Liver (tissue), 9 donors: Measurements from ENCODE around the gene EYA4. TPM values are rescaled to one million over a fixed set of nuclear protein-coding genes. Genes with fewer than 3 reads are reported as not detected.

Source experiments
- DNase-seq: peaks from one replicate; pipeline ENCODE4 v3.0.0-alpha.2; 2017; ENCODE audit warnings: low spot score
- H3K27ac ChIP-seq, 2 donors: one replicate each; pipeline ENCODE4 v1.7.0; 2013; ENCODE audit warnings: inconsistent platforms in 2 of 2, low read length in 2 of 2, control low read depth in 1 of 2, low read depth in 1 of 2, mild to moderate bottlenecking in 1 of 2
- H3K27me3 ChIP-seq, 4 donors: one replicate each; pipeline versions ENCODE4 v1.6.1 to v1.7.0; 2013; ENCODE audit warnings: low read length in 3 of 4, inconsistent platforms in 1 of 4, mild to moderate bottlenecking in 1 of 4, moderate library complexity in 1 of 4; ENCODE audit not compliant: control insufficient read depth in 4 of 4, insufficient read depth in 4 of 4
- H3K36me3 ChIP-seq, 4 donors: one replicate each; pipeline versions ENCODE4 v1.6.1 to v1.7.0; 2013; ENCODE audit warnings: low read length in 3 of 4, mild to moderate bottlenecking in 3 of 4, low read depth in 1 of 4, moderate library complexity in 1 of 4; ENCODE audit not compliant: control insufficient read depth in 4 of 4, insufficient read depth in 3 of 4
- H3K4me1 ChIP-seq, 4 donors: one replicate each; pipeline versions ENCODE4 v1.6.1 to v1.7.0; 2013; ENCODE audit warnings: low read length in 3 of 4, mild to moderate bottlenecking in 3 of 4, moderate library complexity in 1 of 4; ENCODE audit not compliant: control insufficient read depth in 4 of 4, insufficient read depth in 4 of 4
- H3K4me3 ChIP-seq, 3 donors: one replicate each; pipeline versions ENCODE4 v1.6.1 to v1.7.0; 2013; ENCODE audit warnings: low read length in 3 of 3, control low read depth in 1 of 3, low read depth in 1 of 3, mild to moderate bottlenecking in 1 of 3
- H3K9ac ChIP-seq, 2 donors: one replicate each; pipeline ENCODE4 v1.7.0; 2013; ENCODE audit warnings: low read length in 2 of 2, mild to moderate bottlenecking in 2 of 2, moderate library complexity in 2 of 2, control low read depth in 1 of 2, low read depth in 1 of 2
- H3K9me3 ChIP-seq, 4 donors: one replicate each; pipeline versions ENCODE4 v1.6.1 to v1.7.0; 2013; ENCODE audit warnings: low read length in 3 of 4; ENCODE audit not compliant: control insufficient read depth in 4 of 4
- FOXA1 ChIP-seq: IDR thresholded peaks from 2 replicates; pipeline ENCODE4 v1.6.1; 2016; ENCODE audit warnings: antibody characterized with exemption
- FOXA2 ChIP-seq: IDR thresholded peaks from 2 replicates; pipeline ENCODE4 v1.6.1; 2016; ENCODE audit warnings: antibody characterized with exemption
- GABPA ChIP-seq, 2 donors: IDR thresholded peaks in 1 of 2; conservative IDR thresholded peaks in 1 of 2; 2 replicates each; pipeline ENCODE4 v1.6.1; 2016; ENCODE audit warnings: antibody characterized with exemption in 2 of 2, mild to moderate bottlenecking in 1 of 2, moderate library complexity in 1 of 2
- HNF4A ChIP-seq, 2 donors: conservative IDR thresholded peaks; 2 replicates each; pipeline ENCODE4 v1.6.1; 2016; ENCODE audit warnings: antibody characterized with exemption in 2 of 2, mild to moderate bottlenecking in 2 of 2
- HNF4G ChIP-seq: IDR thresholded peaks from 2 replicates; pipeline ENCODE4 v1.6.1; 2016; ENCODE audit warnings: antibody characterized with exemption
- JUND ChIP-seq, 2 donors: IDR thresholded peaks; 2 replicates each; pipeline ENCODE4 v1.6.1; 2016; ENCODE audit warnings: antibody characterized with exemption in 2 of 2
- RAD21 ChIP-seq, 2 donors: IDR thresholded peaks; 2 replicates each; pipeline ENCODE4 v1.6.1; 2016; ENCODE audit warnings: antibody characterized with exemption in 2 of 2, mild to moderate bottlenecking in 2 of 2
- RXRA ChIP-seq, 2 donors: IDR thresholded peaks; 2 replicates each; pipeline ENCODE4 v1.6.1; 2017 to 2018; ENCODE audit warnings: antibody characterized with exemption in 2 of 2, mild to moderate bottlenecking in 1 of 2
- SP1 ChIP-seq: IDR thresholded peaks from 2 replicates; pipeline ENCODE4 v1.6.1; 2018; ENCODE audit warnings: antibody characterized with exemption, mild to moderate bottlenecking
- TAF1 ChIP-seq: conservative IDR thresholded peaks from 2 replicates; pipeline ENCODE4 v1.6.1; 2016; ENCODE audit warnings: antibody characterized with exemption, mild to moderate bottlenecking
- WGBS: extraction: QIAGEN DNeasy Blood & Tissue Kit; methylation state at CpG from one replicate; pipeline ENCODE4 v1.1.7; 2013; 5-methylcytosine and 5-hydroxymethylcytosine counted together
- polyA plus RNA-seq, 2 donors: library from polyadenylated mRNA; stranded (reverse) in 1 of 2; unstranded in 1 of 2; fragments of 200-250 nt in 1 of 2; fragments of >200 nt in 1 of 2; fragmentation: Nextera tagmentation in 1 of 2; extraction: Ambion mirVana in 1 of 2; gene quantifications; one replicate each; pipeline versions ENCODE4 v1.2.1 to v1.2.3, GENCODE V29; 2013 to 2015
- total RNA-seq, 2 donors: library from RNA; depleted of rRNA; stranded (reverse); fragments of >200 nt; gene quantifications; one replicate each; pipeline ENCODE4 v1.2.3, GENCODE V29; 2014
- TF ChIP-seq, protein P1 (sequence below): fragments of 150-350 bp; IDR thresholded peaks from 2 replicates; pipeline ENCODE4 v1.5.1; 2017; ENCODE audit warnings: improper control_type of control experiment, low read depth, low read length; ENCODE audit not compliant: missing input control
- TF ChIP-seq, protein P2 (sequence below): IDR thresholded peaks from 2 replicates; pipeline ENCODE4 v1.6.1; 2016; ENCODE audit warnings: antibody characterized with exemption
- TF ChIP-seq, protein P3 (sequence below): IDR thresholded peaks from 2 replicates; pipeline ENCODE4 v1.6.1; 2016; ENCODE audit warnings: antibody characterized with exemption, mild to moderate bottlenecking
- TF ChIP-seq, protein P4 (sequence below): IDR thresholded peaks from 2 replicates; pipeline ENCODE4 v1.6.1; 2016; ENCODE audit warnings: antibody characterized with exemption
- TF ChIP-seq, protein P5 (sequence below): IDR thresholded peaks from 2 replicates; pipeline ENCODE4 v1.6.1; 2016; ENCODE audit warnings: antibody characterized with exemption
- donor health status: healthy.
- donor health status: healthy.
- donor health status: healthy.
- donor health status: healthy.
- donor health status: healthy.

Gene EYA4
- total and polyA plus RNA-seq, 4 donors, result 0.05 to 0.50 TPM; not detected in 2

DNA sequence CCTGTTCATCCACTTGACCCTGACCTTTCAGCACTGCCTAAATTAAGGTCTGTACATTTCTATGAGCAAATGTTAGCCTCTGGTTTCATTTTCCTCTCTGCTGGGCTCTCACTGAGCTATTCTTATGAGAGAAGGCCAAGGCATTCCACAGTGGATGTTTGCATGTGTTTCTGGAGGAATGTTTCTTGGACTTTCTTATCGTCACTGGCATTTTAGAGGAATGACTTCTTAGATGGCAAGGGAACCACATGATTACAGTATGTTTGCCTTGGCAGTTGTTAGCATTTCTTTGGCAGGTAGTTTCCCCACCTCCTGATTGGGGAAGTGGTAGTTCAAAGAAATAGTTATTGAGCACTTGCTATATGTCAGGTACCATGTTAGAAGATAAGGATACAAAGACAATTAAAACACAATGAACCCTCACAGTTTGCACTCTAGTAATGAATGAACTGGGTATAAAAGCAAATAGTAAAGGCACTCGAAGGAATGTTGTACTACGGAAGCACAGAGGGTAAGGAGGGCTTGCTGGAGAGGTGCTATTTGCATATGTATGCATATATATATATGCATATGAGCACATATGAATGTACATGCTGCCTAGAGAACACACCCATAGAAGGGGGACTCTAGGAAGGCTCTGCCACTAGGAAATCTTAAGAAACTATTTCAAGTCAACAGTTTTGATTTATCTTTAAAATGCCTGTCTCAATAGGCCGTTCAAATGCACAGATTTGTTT is 307.4 kb downstream of the EYA4 start:
- WGBS, result 62% methylated on average over 4 of the region's 4 CpGs
- Histone ChIP-seq H3K9me3 (no peaks in the 10 kb centered on the region), H3K27ac (no peak overlapping the region), H3K36me3 (no peaks in the 10 kb centered on the region), H3K27me3 (no peaks in the 10 kb centered on the region), H3K4me3 (no peak overlapping the region), H3K9ac (no peak overlapping the region), H3K4me1 (no peaks in the 10 kb centered on the region)
- no peak for TF ChIP-seq HNF4A (conservative IDR thresholded peaks at IDR 0.05)
- TF ChIP-seq RXRA (IDR thresholded peaks at IDR 0.05), result no peak
- no peak for TF ChIP-seq TAF1
- TF ChIP-seq GABPA (IDR thresholded peaks at IDR 0.05 in 1 of 2, conservative IDR thresholded peaks at IDR 0.05 in 1 of 2), result no peak
- TF ChIP-seq JUND (IDR thresholded peaks at IDR 0.05), result no peak
- TF ChIP-seq, protein P1, sequence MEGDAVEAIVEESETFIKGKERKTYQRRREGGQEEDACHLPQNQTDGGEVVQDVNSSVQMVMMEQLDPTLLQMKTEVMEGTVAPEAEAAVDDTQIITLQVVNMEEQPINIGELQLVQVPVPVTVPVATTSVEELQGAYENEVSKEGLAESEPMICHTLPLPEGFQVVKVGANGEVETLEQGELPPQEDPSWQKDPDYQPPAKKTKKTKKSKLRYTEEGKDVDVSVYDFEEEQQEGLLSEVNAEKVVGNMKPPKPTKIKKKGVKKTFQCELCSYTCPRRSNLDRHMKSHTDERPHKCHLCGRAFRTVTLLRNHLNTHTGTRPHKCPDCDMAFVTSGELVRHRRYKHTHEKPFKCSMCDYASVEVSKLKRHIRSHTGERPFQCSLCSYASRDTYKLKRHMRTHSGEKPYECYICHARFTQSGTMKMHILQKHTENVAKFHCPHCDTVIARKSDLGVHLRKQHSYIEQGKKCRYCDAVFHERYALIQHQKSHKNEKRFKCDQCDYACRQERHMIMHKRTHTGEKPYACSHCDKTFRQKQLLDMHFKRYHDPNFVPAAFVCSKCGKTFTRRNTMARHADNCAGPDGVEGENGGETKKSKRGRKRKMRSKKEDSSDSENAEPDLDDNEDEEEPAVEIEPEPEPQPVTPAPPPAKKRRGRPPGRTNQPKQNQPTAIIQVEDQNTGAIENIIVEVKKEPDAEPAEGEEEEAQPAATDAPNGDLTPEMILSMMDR, result no peak
- DNase-seq, result no peak

DNA sequence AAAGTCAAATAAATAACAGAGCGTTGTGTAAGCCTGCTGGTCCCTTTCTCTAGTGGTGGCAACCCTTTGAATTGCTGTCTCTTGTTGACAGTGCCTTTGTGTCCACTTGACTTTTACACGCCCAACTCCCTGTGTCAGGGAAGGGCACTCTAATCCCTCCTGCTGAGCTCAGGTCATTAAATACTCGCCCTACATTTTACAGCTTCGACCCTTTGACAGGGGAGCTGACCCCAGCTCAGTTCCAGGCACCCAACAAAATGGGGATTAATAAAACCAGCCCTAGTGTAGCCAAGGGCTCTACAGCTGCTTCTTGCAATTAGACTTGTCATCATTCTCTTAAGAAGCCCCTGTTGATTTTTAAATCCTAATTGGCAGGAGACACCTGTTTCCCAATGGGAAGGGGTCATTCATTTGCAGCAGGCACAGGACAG is 308.2 kb downstream of the EYA4 start:
- Histone ChIP-seq H3K9ac (no peak overlapping the region), H3K27ac (no peak overlapping the region)
- 42% methylated on average over 4 of the region's 4 CpGs for WGBS

DNA sequence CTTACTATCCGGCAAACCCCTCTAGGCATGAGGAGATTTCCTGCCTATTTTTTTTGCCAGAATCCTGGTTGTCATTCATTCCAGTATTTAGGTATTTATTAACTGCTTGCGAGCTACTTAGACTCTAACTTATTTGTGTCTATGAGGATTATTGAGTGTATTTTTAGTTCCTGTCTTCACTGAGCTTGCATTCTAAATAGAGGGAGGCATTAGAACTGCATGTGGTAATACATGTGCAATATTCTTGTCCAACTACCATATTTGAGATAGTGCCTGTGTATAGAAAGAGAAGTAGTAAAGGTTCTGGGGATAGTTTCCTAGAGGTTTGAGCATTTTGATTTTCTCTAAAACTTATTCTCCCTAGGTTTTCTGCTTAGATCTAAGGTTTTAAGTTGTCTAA is 308.9 kb downstream of the EYA4 start:
- Histone ChIP-seq H3K4me1 (no peaks in the 10 kb centered on the region), H3K9me3 (no peaks in the 10 kb centered on the region), H3K4me3 (no peak overlapping the region), H3K27me3 (no peaks in the 10 kb centered on the region), H3K27ac (no peak overlapping the region), H3K9ac (no peak overlapping the region), H3K36me3 (no peaks in the 10 kb centered on the region)
- TF ChIP-seq, protein P2, sequence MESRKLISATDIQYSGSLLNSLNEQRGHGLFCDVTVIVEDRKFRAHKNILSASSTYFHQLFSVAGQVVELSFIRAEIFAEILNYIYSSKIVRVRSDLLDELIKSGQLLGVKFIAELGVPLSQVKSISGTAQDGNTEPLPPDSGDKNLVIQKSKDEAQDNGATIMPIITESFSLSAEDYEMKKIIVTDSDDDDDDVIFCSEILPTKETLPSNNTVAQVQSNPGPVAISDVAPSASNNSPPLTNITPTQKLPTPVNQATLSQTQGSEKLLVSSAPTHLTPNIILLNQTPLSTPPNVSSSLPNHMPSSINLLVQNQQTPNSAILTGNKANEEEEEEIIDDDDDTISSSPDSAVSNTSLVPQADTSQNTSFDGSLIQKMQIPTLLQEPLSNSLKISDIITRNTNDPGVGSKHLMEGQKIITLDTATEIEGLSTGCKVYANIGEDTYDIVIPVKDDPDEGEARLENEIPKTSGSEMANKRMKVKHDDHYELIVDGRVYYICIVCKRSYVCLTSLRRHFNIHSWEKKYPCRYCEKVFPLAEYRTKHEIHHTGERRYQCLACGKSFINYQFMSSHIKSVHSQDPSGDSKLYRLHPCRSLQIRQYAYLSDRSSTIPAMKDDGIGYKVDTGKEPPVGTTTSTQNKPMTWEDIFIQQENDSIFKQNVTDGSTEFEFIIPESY, result no peak
- TF ChIP-seq SP1 (no peak), FOXA2 (no peak), JUND (IDR thresholded peaks at IDR 0.05) (no peak), RXRA (IDR thresholded peaks at IDR 0.05) (no peak), RAD21 (IDR thresholded peaks at IDR 0.05) (no peak), FOXA1 (no peak), HNF4A (conservative IDR thresholded peaks at IDR 0.05) (no peak), HNF4G (no peak)
- TF ChIP-seq, protein P3, sequence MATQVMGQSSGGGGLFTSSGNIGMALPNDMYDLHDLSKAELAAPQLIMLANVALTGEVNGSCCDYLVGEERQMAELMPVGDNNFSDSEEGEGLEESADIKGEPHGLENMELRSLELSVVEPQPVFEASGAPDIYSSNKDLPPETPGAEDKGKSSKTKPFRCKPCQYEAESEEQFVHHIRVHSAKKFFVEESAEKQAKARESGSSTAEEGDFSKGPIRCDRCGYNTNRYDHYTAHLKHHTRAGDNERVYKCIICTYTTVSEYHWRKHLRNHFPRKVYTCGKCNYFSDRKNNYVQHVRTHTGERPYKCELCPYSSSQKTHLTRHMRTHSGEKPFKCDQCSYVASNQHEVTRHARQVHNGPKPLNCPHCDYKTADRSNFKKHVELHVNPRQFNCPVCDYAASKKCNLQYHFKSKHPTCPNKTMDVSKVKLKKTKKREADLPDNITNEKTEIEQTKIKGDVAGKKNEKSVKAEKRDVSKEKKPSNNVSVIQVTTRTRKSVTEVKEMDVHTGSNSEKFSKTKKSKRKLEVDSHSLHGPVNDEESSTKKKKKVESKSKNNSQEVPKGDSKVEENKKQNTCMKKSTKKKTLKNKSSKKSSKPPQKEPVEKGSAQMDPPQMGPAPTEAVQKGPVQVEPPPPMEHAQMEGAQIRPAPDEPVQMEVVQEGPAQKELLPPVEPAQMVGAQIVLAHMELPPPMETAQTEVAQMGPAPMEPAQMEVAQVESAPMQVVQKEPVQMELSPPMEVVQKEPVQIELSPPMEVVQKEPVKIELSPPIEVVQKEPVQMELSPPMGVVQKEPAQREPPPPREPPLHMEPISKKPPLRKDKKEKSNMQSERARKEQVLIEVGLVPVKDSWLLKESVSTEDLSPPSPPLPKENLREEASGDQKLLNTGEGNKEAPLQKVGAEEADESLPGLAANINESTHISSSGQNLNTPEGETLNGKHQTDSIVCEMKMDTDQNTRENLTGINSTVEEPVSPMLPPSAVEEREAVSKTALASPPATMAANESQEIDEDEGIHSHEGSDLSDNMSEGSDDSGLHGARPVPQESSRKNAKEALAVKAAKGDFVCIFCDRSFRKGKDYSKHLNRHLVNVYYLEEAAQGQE, result no peak
- TF ChIP-seq, protein P4, sequence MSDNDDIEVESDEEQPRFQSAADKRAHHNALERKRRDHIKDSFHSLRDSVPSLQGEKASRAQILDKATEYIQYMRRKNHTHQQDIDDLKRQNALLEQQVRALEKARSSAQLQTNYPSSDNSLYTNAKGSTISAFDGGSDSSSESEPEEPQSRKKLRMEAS, result no peak
- TF ChIP-seq, protein P1, result no peak
- TF ChIP-seq, protein P5, sequence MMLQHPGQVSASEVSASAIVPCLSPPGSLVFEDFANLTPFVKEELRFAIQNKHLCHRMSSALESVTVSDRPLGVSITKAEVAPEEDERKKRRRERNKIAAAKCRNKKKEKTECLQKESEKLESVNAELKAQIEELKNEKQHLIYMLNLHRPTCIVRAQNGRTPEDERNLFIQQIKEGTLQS, result no peak
- DNase-seq, result no peak
- 83% methylated on average over 2 of the region's 2 CpGs for WGBS

More for the DNA sequence above, 308.2 kb downstream of the EYA4 start:
- Histone ChIP-seq H3K9me3 (no peaks in the 10 kb centered on the region), H3K4me3 (no peak overlapping the region), H3K36me3 (no peaks in the 10 kb centered on the region), H3K4me1 (no peaks in the 10 kb centered on the region), H3K27me3 (no peaks in the 10 kb centered on the region)
- TF ChIP-seq GABPA (IDR thresholded peaks at IDR 0.05 in 1 of 2, conservative IDR thresholded peaks at IDR 0.05 in 1 of 2) (no peak), TAF1 (no peak)
- no peak for DNase-seq
